CD4-positive, alpha-beta T cell treated with Interleukin-21 for 1 hour (primary cell): ENCODE data around the gene ARL5A.

ENCODE experiments used
- DNase-seq: peaks from one replicate; pipeline ENCODE4 v3.0.0-alpha.2; 2020

The ARL5A gene

DNA sequence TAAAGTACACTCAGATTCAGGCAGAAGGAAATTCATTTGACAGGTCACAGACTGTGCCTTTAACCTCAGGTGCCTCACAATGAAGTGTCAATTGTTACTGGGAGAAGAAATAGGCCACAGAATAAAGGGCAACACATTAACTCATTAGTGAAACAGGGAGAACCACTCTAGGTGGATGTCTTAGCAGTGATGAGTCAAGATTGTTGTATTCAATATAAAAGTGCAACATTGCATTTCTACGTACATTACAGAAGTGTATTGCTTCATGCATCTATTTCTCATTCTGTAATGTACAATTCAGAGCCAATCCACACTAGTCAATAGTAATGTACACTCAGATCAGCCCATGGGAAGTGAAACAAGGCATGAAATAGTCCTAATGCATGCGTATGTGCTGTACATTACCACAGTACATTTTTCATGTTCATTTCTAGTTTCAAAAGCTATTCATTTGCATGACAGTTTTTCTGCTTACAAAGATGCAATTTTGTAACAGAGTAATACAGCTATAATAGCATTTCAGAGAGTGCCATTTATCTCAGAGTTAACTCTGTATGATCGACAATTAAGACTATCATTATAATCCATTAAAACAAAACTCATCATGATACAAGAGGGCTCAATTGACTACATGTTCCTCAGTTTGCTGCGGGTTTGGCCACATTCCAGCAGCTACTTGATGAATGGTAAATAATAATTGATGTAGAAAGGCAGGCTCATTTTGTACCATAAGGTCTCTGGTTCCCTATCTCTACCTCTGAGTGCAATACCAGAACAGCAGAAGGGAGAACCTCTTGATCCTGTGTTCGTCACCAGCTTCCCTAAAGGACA, 12.2 kb upstream of the ARL5A start:
- DNase-seq = no peak

GRCh38 chr2:151837926-151838325, 9.7 kb upstream of the ARL5A start:
- no peak for DNase-seq

DNA sequence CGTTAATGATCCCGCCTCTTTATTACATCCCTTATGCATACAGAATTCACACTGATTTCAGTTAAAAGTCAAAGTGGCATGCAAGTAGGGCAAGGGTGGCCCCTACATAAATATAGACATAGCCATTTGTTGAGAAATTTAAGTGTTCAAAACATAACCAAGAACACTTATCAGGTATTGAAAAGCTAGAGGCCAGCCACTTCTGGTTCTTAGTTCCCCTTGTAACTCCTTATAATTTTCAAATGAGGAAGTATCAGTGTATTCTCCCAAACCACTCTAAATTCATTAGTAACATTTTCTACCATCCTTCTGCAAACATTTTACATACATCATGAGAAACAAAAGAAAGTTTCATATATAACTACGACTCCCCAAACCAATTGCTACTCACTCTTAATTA, 5.8 kb upstream of the ARL5A start:
- no peak for DNase-seq

DNA sequence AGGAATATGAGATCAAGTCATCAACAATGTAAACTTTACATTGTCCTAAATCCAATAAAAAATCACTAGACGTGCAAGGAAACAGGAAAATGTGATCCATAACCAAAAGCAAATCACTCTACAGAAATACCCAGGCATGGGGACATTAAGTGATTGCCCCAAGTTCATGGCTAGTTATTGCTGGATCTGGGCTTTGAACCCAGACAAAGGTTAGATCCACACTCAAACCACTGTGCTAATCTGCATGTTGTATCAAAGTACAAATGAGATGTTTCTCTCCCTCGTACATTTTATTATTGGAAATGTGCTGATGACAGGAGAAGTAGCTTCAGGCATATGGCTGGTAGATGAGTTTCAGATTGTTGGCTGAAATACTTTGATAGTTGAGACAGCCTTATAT, 2.7 kb upstream of the ARL5A start:
- no peak for DNase-seq

DNA sequence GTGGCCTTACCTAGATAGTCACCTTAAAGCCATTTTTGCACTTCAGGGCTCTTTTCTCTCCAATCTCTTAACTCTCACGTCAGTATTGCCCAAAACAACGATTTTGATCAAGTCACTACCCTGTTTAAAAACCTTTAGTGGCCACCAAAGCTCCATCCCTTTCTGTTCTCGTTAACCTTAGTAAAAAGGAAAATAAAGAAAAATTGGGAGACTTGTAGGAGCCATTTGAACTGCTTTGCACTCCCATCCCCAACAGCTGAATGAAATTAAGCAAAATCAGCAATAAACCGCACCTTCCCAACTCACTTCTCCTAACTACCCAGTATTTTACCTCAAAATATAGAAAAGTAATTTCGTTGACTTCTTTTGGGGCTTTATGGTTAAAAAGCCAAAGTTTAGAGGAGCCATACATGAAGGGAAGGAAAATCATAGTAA, 686 bp upstream of the ARL5A start:
- no peak for DNase-seq

DNA sequence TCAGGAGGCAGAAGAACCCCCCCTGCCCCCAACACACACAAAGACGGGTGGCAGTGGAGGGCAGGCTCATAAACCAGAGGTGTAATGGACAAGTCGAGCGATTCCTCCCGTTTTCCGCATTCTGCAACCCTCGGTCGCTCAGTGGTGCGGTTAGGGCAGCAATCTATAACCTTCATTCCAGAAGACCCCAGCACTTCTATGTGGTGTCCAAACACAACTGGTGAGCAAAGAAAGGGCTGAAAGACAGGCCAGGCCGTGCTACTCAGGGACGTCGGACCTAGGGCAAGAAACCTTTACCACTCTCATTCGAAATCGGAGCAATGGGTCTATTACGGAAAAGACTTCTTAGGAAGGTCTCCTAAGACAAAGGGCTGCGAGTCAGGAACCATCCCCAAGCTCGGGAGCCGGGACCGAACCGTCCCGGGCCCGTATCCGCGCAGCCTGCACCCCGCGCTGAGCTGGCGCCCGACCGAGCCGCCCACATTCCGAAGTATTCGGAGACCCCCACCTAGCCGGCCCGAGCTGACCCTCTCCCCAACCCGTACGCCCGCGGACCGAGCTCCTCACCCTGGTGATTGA, 568 bp downstream of the ARL5A start:
- peak; percentile 12 for DNase-seq

DNA sequence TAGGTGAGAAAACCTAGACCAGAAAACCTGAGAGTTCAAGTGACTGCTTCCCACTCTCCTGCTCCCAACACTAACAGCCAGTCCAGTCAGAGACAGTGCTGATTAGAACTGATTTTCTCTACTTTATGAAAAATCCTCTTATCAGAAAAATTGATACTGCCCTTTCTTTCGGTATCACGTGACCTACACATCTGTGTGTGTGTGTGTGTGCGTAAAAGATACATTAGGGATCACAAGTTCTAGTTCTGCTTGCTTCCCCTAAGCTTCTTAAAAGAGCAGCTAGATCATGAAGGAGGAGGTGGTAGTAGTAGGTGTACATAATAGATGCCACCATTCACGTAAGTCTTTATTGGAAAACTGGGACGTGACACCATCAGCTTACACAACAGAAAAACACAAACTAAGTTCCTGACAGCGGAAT, 1.5 kb downstream of the ARL5A start:
- peak; percentile 24 for DNase-seq

DNA sequence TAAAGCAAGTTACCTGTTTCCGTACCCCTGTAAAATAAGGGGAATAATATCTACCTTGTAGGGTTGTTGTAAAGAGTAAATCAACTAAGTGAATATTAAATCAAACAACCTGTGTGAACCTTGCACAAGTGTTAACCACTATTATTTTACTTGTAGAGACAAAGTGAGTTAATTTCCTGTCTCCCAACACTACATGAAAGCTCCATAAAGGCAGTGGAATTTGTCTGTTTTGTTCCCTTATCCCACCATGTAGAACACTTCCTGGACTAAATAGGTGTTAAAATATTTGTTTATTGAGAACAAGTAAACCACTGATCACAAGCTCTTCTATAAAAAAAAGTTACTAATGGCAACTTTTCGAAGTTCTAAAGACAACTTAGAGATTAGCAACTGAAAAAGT, 3.3 kb downstream of the ARL5A start:
- no peak for DNase-seq

GRCh38 chr2:151823651-151824050, 4.6 kb downstream of the ARL5A start:
- DNase-seq = no peak

- no peak for DNase-seq
Measured at GRCh38 chr2:151819920-151820319, 8.3 kb downstream of the ARL5A start.

GRCh38 chr2:151817929-151818328, 10.3 kb downstream of the ARL5A start:
- DNase-seq = no peak

DNA sequence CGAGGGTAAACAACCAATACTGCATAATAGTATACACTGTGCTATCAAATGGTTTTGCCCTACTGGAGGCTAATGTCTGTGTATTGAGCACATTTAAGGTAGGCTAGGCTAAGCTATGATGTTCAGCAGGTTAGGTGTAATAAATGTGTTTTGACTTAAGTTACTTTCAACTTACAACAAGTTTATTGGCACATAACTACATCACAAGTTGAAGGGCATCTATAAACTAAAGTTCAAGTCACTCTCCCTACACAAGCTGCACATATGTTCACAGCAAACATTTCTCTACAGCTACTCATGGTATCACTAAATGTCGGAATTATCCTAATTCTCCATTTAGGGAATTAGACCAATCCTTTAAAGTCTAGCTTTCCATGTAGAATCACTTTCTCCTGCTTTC, 11.4 kb downstream of the ARL5A start:
- no peak for DNase-seq

- no peak for DNase-seq
Measured at GRCh38 chr2:151815821-151816489, 12.3 kb downstream of the ARL5A start.

DNA sequence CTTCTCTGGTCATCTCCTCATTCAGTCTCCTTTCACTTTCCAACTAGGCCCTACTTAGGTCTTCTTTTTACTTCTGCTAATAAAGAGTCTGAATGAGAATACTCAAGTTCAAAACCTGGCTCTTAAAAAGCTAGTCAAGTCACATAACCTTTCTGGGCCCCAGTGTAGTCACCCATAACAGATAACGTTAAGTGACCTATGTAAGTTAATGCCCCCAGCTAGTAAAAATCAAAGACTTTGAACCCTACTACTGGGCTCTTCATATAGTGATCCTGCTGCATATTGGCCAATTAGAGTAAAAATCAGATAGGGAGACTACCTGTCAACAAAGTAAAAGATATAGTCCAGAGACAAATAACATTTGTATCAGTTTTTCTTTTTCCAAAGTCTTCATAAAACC, 17.7 kb downstream of the ARL5A start:
- no peak for DNase-seq

DNA sequence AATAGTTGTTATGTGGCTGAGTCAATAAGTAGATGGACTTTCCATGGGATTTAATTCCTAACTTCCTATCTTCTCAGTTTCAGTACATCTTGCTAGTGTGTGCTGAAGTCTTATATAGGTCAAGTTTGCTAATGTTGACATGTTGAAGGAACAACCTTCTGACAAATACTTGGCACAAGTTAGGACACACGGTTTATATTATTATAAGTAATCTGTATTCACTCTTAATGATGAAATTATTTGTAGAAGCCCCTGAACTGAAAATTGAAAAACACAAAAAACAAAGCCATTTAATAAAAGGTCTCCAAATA, 19.2 kb downstream of the ARL5A start:
- no peak for DNase-seq

DNA sequence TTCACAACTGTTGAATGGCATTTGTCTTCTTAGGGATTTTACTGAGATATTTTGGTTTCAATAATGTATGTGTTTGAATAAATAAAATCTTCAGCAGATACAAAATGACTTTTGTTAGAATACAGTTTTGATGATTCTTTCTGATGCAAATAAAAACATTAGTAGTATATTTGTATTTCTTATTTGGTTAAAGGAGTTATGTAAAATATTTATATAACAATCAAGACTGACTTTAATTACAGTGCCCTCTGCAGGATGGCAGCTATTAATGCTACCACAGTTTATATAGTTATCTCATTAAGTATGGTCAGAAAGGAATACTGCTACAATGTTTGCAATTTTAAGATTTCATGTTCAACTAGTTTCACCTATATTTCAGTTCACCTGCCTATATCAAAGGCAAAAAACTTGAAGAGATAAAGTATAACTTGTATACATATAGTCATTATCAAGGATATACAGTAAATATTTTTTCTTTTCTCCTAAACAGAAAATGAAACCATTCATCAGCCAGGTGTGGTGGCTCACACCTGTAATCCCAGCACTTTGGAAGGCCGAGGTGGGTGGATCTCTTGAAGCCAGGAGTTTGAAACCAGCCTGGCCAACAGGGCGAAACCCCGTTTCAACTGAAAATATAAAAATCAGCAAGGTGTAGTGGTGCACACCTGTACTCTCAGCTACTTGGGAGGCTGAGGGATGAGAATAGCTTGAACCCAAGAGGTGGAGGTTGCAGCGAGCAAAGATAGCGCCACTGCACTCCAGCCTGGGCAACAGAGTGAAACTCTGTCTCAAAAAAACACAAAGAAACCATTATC, 19.8 kb downstream of the ARL5A start:
- peak; percentile 53 for DNase-seq

- no peak for DNase-seq
Measured at GRCh38 chr2:151805961-151806360, 22.3 kb downstream of the ARL5A start.

DNA sequence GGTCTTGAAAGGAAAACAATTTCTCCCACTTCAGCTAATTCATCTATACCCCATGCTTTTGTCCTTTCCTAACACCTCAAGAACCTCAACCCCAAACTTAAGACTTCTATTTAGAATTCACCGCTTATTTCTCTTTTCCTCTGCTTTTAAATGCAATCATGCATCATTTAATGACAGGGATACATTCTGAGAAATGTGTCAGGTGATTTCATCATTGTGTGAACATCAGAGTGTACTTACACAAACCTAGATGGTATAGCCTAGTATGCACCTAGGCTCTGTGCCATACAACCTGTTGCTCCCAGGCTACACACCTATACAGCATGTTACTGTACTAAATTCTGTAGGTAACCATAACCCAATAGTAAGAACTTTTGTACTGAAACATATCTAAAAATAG, 22.9 kb downstream of the ARL5A start:
- no peak for DNase-seq

DNA sequence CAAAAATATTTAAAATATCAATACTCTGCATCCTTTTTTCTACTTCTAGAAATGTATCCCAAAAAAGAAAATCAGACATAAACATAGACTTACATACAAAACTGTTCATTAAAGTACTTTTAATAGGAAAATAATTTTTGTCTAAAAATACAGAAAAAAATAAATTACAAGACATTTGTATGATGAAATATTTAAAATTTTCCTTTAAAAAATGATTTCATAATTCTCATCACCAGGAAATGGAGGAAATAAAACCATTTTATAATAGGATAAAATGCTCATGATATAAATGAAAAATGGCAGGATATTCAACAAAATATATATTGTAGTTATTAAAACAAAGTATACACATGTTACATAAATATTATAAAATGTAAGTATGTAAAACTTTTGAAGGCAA, 24.4 kb downstream of the ARL5A start:
- DNase-seq = no peak

- no peak for DNase-seq
Measured at GRCh38 chr2:151802315-151802714, 25.9 kb downstream of the ARL5A start.

- no peak for DNase-seq
Measured at GRCh38 chr2:151799886-151800292, 28.3 kb downstream of the ARL5A start.

DNA sequence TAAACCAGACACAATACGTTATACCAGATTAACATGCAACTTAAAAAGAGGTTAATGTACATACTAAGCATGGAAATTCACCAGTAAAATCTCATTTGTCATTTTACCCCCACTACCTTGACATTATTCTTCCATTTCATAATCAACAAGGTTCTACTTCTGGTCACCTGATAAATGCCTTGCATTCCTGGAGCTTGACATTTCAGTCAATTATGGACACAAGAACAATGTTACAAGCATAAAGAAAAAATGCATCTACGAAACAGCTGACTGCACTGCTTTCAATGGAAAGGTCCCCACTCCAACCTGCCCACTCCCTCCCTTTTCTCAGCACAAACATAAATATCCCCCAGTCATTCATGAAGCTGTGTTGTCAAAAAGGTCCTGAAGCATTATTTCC, 31.4 kb downstream of the ARL5A start:
- DNase-seq = no peak

DNA sequence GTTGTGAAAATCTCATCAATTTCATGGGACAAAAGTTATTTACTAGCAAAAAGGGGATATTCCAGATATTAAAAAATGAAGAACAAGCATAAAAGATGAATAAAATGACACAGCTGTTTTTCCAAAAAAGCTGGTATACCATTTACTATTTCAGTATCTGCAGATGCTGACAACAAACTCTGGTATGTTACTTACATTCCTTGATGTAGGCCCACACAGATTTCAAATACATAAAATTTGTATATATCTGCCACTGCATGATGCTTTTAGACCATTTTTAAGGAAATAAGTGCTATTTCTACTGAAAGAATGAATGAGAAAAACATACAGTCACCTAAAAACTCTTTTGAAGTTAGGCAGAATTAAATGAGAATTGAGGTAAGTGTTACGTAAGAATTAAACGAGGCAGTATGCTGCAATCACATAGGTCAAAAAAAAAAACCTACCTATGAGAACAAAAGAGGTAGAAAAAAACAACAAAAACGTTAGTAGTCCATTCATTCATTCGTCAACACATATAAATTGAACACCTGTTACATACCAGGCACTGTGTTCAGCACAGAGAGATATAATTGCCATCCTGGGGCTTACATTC, 32.5 kb downstream of the ARL5A start:
- no peak for DNase-seq
